WTC11 (cell line): Measurements from ENCODE around the gene SND1. TPM values are rescaled to one million over a fixed set of nuclear protein-coding genes. Genes with fewer than 3 reads are reported as not detected.
A peak's percentile ranks its signal among the peaks of the same experiment; 100 is the strongest.

ENCODE experiments used
- ATAC-seq: fragments of 200-7000 bp; cut with Tn5 transposase; 2 replicates; pipeline ENCODE4 v1.10.0; 2021; ENCODE audit warnings: mild to moderate bottlenecking, moderate library complexity
- CTCF ChIA-PET: fragments of 300-600 bp; sonication (Branson Sonifier 250); formaldehyde crosslinking; loops from one replicate; lab custom pipeline; 2021; ENCODE audit warnings: antibody characterized with exemption; lab: Charles Lee
- POLR2A ChIA-PET: fragments of 350-600 bp; sonication (Branson Sonifier 250); formaldehyde crosslinking; loops from one replicate; lab custom pipeline; 2021; ENCODE audit warnings: antibody characterized with exemption; lab: Charles Lee
- DNase-seq: peaks from one replicate; pipeline ENCODE4 v3.0.0; 2021; ENCODE audit warnings: low spot score
- H3K27ac Mint-ChIP-seq: 2 replicates; pipeline ENCODE4 v1.8.0; 2021; ENCODE audit warnings: mixed read lengths
- H3K27me3 Mint-ChIP-seq: 2 replicates; pipeline ENCODE4 v1.8.0; 2021; ENCODE audit warnings: low read depth, mild to moderate bottlenecking, moderate library complexity, mixed read lengths
- H3K36me3 Mint-ChIP-seq: 2 replicates; pipeline ENCODE4 v1.8.0; 2021; ENCODE audit warnings: mixed read lengths
- H3K4me1 Mint-ChIP-seq: 2 replicates; pipeline ENCODE4 v1.8.0; 2022; ENCODE audit warnings: mixed read lengths
- H3K4me3 Mint-ChIP-seq: 2 replicates; pipeline ENCODE4 v1.8.0; 2021; ENCODE audit warnings: mild to moderate bottlenecking, moderate library complexity, mixed read lengths
- H3K9me3 Mint-ChIP-seq: 2 replicates; pipeline ENCODE4 v1.8.0; 2021; ENCODE audit warnings: mixed read lengths
- AR ChIP-seq: fragments of 250-450 bp; sonication (Bioruptor Pico); IDR thresholded peaks from 2 replicates; pipeline ENCODE4 v1.9.0; 2021; ENCODE audit warnings: mild to moderate bottlenecking
- E2F4 ChIP-seq: sonication (generic); formaldehyde crosslinking; IDR thresholded peaks from 2 replicates; pipeline ENCODE4 v1.8.1; 2022; ENCODE audit warnings: low read depth, mild to moderate bottlenecking, moderate library complexity, missing genetic modification reagents, borderline replicate concordance
- E2F5 ChIP-seq: sonication (generic); formaldehyde crosslinking; IDR thresholded peaks from 2 replicates; pipeline ENCODE4 v1.8.1; 2022; ENCODE audit warnings: mild to moderate bottlenecking, moderate library complexity, missing genetic modification reagents
- FOXP1 ChIP-seq: sonication (generic); formaldehyde crosslinking; IDR thresholded peaks from 2 replicates; pipeline ENCODE4 v1.8.0; 2022; ENCODE audit warnings: missing genetic modification reagents, mild to moderate bottlenecking, moderate library complexity, borderline replicate concordance
- GABPB1 ChIP-seq: sonication (generic); formaldehyde crosslinking; IDR thresholded peaks from 2 replicates; pipeline ENCODE4 v1.8.1; 2023; ENCODE audit warnings: mild to moderate bottlenecking, missing genetic modification reagents
- IRF1 ChIP-seq: sonication (generic); formaldehyde crosslinking; IDR thresholded peaks from 2 replicates; pipeline ENCODE4 v1.8.0; 2023; ENCODE audit warnings: missing genetic modification reagents
- NR2C2 ChIP-seq: sonication (generic); formaldehyde crosslinking; IDR thresholded peaks from 2 replicates; pipeline ENCODE4 v1.8.0; 2022; ENCODE audit warnings: mild to moderate bottlenecking, missing genetic modification reagents
- NR3C1 ChIP-seq: sonication (generic); formaldehyde crosslinking; conservative IDR thresholded peaks from 2 replicates; pipeline ENCODE4 v1.8.1; 2023; ENCODE audit warnings: low read depth, mild to moderate bottlenecking, missing genetic modification reagents
- SOX15 ChIP-seq: fragments of 250-450 bp; sonication (Bioruptor Pico); IDR thresholded peaks from 2 replicates; pipeline ENCODE4 v1.9.0; 2021; ENCODE audit warnings: mild to moderate bottlenecking
- TCF7 ChIP-seq: sonication (generic); formaldehyde crosslinking; IDR thresholded peaks from 2 replicates; pipeline ENCODE4 v1.8.0; 2022; ENCODE audit warnings: mild to moderate bottlenecking, low read depth, missing genetic modification reagents, moderate library complexity
- USF1 ChIP-seq: sonication (generic); formaldehyde crosslinking; IDR thresholded peaks from 2 replicates; pipeline ENCODE4 v1.8.0; 2022; ENCODE audit warnings: mild to moderate bottlenecking, missing genetic modification reagents
- ZNF232 ChIP-seq: sonication (generic); formaldehyde crosslinking; IDR thresholded peaks from 2 replicates; pipeline ENCODE4 v1.8.0; 2022; ENCODE audit warnings: mild to moderate bottlenecking, missing genetic modification reagents
- ZNF416 ChIP-seq: fragments of 250-450 bp; sonication (Bioruptor Pico); IDR thresholded peaks from 2 replicates; pipeline ENCODE4 v1.9.0; 2021; ENCODE audit warnings: mild to moderate bottlenecking, inconsistent platforms
- ZNF425 ChIP-seq: fragments of 250-450 bp; sonication (Bioruptor Pico); conservative IDR thresholded peaks from 2 replicates; pipeline ENCODE4 v1.9.0; 2021; ENCODE audit warnings: mild to moderate bottlenecking
- total RNA-seq: library from RNA; stranded (reverse); gene quantifications from 3 replicates; pipeline ENCODE4 v1.2.3, GENCODE V29; 2021

SND1 gene
- total RNA-seq, 1 experiment from 2014 or later, result 261 TPM

GRCh38 chr7:127798769-127799372 lies 146.9 kb downstream of the SND1 start:
- H3K27ac Mint-ChIP-seq, result no peak overlapping the region
- H3K36me3 Mint-ChIP-seq, result no peaks in the 10 kb centered on the region
- no peak for TF ChIP-seq ZNF232 (CRISPR knock-in tag)
- ATAC-seq (peak; percentile 23), DNase-seq (no peak)
- no peak overlapping the region for H3K4me3 Mint-ChIP-seq
- H3K4me1 Mint-ChIP-seq, result peaks cover 35% of the 10 kb centered on the region
- H3K27me3 Mint-ChIP-seq, result no peaks in the 10 kb centered on the region
- CTCF ChIA-PET, result interaction anchor here (0.8 to 1.2 kb wide), 4 partner anchors 8 to 410 kb away, joined by 3 read pairs; no protein-coding TSS in a partner anchor
- POLR2A ChIA-PET, result no interaction called here
- no peaks in the 10 kb centered on the region for H3K9me3 Mint-ChIP-seq

GRCh38 chr7:127799535-127800305 lies 147.7 kb downstream of the SND1 start:
- CTCF ChIA-PET, result interaction anchor here (1.0 to 1.2 kb wide), 3 partner anchors 9 to 44 kb away, joined by 3 read pairs; no protein-coding TSS in a partner anchor
- peaks cover 35% of the 10 kb centered on the region for H3K4me1 Mint-ChIP-seq
- H3K27me3 Mint-ChIP-seq, result no peaks in the 10 kb centered on the region
- no peak overlapping the region for H3K27ac Mint-ChIP-seq
- TF ChIP-seq AR (no peak), SOX15 (CRISPR knock-in tag) (no peak), ZNF416 (CRISPR knock-in tag) (no peak), USF1 (no peak)
- no peaks in the 10 kb centered on the region for H3K9me3 Mint-ChIP-seq
- ATAC-seq (no peak), DNase-seq (no peak)
- no peak overlapping the region for H3K4me3 Mint-ChIP-seq
- H3K36me3 Mint-ChIP-seq, result no peaks in the 10 kb centered on the region
- POLR2A ChIA-PET, result no interaction called here

- CTCF ChIA-PET, result interaction anchor here (3.5 kb wide), 1 partner anchor 11 kb away, joined by 19 read pairs; no protein-coding TSS in a partner anchor
Observed at GRCh38 chr7:127802845-127803244, 150.9 kb downstream of the SND1 start.

More at GRCh38 chr7:127802845-127803244, 150.9 kb downstream of the SND1 start:
- Mint-ChIP-seq H3K27me3 (no peaks in the 10 kb centered on the region), H3K36me3 (no peaks in the 10 kb centered on the region), H3K9me3 (no peaks in the 10 kb centered on the region), H3K4me1 (peaks cover 47% of the 10 kb centered on the region), H3K4me3 (no peak overlapping the region), H3K27ac (no peak overlapping the region)
- DNase-seq, result no peak
- POLR2A ChIA-PET, result no interaction called here
- TF ChIP-seq NR3C1 (CRISPR knock-in tag), result no peak
- no peak for TF ChIP-seq TCF7 (CRISPR knock-in tag)
- no peak for TF ChIP-seq E2F5 (CRISPR knock-in tag)
- TF ChIP-seq E2F4, result no peak
- no peak for TF ChIP-seq NR2C2 (CRISPR knock-in tag)
- TF ChIP-seq GABPB1 (CRISPR knock-in tag), result no peak
- no peak for TF ChIP-seq FOXP1 (CRISPR knock-in tag)
- no peak for TF ChIP-seq ZNF425 (CRISPR knock-in tag)
- TF ChIP-seq IRF1 (CRISPR knock-in tag), result no peak
- ATAC-seq, result no peak
